Stomach (tissue), 4 donors: ENCODE data around the gene CELA3B.
"Not testable (repeated sequence)": the region's sequence is repeated elsewhere in the genome, so short reads cannot be mapped to it uniquely, and the experiment has no call there.

Source experiments
- EP300 ChIP-seq: sonication (generic); formaldehyde crosslinking; IDR thresholded peaks from one replicate; pipeline ENCODE4 v1.6.1; 2017; ENCODE audit warnings: antibody characterized with exemption
- POLR2A ChIP-seq, 4 donors: fragments of 450-650 bp; IDR thresholded peaks; one replicate each; pipeline ENCODE4 v1.6.1; 2016; ENCODE audit warnings: antibody characterized with exemption in 4 of 4, control low read depth in 2 of 4, mild to moderate bottlenecking in 1 of 4, moderate library complexity in 1 of 4
- POLR2AphosphoS5 ChIP-seq, 3 donors: sonication (generic); formaldehyde crosslinking; IDR thresholded peaks; one replicate each; pipeline ENCODE4 v1.6.1; 2016; ENCODE audit warnings: antibody characterized with exemption in 3 of 3
- TF ChIP-seq, protein P1 (sequence below), 7 experiments: fragments of 450-650 bp in 4 of 7; fragments of 200-600 bp in 3 of 7; sonication (generic) in 3 of 7; IDR thresholded peaks; one replicate each; pipeline ENCODE4 v1.5.1; 2016 to 2019; ENCODE audit warnings: antibody characterized with exemption in 7 of 7, control low read depth in 2 of 7, mild to moderate bottlenecking in 1 of 7

DNA sequence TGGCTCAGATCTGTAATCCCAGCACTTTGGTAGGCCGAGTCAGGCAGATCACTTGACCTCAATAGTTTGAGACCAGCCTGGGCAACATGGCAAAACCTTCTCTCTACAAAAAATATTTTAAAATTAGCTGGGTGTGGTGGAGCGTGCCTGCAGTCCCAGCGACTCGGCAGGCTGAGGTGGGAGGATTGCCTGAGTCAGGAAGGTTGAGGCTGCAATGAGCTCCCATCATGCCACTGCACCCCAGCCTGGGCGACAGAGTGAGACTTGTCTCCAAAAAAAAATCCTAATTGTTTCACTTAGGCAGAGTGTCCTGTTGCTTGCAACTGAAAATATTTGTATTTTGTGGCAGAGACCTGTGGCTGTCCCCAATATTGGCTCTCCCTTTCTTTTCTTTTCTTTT is 7.8 kb upstream of the CELA3B start:
- TF ChIP-seq, protein P1, sequence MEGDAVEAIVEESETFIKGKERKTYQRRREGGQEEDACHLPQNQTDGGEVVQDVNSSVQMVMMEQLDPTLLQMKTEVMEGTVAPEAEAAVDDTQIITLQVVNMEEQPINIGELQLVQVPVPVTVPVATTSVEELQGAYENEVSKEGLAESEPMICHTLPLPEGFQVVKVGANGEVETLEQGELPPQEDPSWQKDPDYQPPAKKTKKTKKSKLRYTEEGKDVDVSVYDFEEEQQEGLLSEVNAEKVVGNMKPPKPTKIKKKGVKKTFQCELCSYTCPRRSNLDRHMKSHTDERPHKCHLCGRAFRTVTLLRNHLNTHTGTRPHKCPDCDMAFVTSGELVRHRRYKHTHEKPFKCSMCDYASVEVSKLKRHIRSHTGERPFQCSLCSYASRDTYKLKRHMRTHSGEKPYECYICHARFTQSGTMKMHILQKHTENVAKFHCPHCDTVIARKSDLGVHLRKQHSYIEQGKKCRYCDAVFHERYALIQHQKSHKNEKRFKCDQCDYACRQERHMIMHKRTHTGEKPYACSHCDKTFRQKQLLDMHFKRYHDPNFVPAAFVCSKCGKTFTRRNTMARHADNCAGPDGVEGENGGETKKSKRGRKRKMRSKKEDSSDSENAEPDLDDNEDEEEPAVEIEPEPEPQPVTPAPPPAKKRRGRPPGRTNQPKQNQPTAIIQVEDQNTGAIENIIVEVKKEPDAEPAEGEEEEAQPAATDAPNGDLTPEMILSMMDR (IDR thresholded peaks at IDR 0.05) = not testable (repeated sequence)
- not testable (repeated sequence) for TF ChIP-seq POLR2A (IDR thresholded peaks at IDR 0.05); POLR2AphosphoS5 (IDR thresholded peaks at IDR 0.05); EP300
